ENCODE measurements around the gene XYLT1.
"Not testable (repeated sequence)": the region's sequence is repeated elsewhere in the genome, so short reads cannot be mapped to it uniquely, and the experiment has no call there.

The XYLT1 gene

DNA sequence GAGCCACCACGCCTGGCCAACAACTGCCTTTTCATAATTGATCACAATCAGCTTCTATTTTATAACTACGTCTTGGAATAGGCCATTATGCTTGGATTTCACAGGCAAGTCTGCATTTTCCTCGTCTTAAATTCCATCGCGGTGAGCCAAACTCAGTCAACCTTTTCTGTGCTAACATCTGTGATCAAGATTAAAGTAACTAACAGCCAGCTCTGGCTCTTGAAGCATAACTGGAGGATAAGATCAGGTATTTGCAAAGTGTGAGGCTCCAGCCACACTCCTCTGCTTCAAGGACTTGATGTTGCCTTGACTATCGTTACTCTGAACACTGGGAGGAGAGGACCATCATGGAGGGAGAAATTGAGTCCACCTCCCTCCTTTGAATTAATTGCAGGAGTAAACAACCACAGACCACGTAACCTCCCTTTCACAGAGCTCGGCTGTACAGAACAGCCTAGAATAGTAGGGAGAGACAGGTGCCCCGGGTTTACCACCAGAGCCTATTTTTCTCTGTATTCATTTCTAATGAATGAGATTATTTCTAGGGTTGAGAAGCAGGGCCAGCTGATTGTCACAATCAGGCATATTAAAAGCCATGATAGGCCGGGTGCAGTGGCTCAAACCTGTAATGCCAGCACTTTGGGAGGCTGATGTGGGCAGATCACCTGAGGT, 143.0 kb downstream of the XYLT1 start:
- no peak for DNase-seq

- DNase-seq, result no peak
Observed at GRCh38 chr16:17325476-17326143, 145.2 kb downstream of the XYLT1 start.

DNA sequence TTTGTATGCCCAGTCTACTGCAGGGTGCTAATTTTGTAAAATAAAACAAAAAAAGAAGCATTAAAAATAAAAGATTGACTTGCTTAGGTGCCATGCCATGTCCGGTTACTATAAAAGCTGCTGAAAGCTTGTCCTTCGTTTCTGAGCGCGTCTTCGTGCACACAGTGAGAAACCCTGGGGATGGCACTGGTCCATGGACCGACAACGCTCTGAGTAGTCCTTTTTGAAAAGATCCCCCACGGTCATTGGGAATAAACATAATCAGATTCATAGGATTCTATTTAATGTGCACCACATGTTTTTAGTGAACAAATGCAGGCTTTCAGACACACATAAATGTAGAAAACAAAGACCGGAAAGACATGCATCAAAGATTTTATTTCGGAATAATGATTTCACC, 146.3 kb downstream of the XYLT1 start:
- DNase-seq, result no peak

DNA sequence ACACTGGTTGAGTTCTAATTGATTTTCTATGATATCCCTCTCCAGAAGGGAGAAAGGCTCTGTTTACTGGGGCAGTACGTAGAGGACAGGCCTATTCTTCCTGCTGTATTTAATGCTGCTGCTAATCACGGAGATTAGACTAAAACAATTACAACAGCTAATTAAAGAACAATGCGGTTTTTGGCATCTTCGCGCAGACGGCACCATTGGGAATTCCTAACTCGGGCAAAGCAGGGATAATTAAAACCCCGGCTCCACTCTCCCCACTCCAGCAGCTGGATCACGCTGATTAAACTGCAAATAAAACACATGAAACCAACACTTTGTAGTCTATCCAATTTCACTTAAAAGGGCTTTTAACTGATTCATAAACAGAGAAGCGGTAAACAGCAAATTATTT, 147.6 kb downstream of the XYLT1 start:
- DNase-seq, result no peak

DNA sequence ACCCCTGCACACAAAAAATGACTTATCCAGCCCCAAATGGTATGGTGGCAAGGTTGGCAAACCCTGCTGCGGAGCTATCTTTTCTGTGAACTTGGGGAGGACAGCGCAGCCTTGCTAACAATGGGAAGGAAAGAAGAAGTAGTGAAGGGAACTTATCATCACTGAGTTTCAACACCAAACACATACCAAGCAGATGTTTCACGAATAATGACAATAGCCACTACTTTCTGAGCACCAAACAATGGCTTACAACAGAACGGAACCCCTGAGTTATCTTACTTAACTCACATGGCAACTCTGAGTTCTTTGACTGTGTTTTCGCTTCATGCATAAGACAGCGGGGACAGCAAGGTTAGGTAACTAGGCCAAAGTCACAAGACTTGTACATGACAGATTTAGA, 148.9 kb downstream of the XYLT1 start:
- DNase-seq, result no peak

DNA sequence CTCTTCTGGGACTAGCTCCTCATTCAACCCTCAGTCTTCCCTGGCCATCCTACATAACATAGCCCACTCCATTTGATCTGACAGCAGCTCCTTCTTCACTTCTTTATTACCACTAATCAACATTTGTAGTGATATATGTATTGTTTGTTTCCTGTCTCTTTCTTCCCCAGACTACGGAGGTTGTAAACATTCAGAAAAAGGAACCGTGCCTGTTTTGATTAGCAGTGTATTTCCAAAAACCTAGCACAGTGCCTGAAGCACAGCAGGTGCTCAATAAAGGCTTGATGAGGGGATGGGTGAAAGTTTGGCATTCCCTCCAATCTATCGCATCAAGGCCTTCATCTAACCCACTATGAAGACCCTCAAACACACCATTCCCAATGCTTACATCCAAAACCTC, 150.8 kb downstream of the XYLT1 start:
- DNase-seq, result no peak

DNA sequence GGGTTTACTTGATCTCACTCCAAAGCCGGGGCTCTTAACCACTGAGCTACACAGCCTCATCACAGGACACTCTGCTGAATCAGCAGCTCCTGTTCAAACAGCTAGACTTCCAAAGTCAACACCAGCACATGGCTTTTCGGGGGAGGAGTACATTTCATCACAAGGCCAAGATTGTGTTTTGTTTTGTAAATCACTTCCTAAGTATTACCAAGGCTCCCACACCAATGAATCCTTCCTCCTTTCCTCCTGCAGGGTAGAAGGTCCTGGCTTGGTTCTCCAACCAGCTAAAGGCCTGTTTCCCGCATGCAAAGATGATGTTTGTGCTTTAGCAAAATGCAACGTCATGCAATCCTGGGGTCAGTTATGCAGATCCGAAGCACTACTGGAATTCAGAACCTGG, 152.5 kb downstream of the XYLT1 start:
- DNase-seq, result no peak

DNA sequence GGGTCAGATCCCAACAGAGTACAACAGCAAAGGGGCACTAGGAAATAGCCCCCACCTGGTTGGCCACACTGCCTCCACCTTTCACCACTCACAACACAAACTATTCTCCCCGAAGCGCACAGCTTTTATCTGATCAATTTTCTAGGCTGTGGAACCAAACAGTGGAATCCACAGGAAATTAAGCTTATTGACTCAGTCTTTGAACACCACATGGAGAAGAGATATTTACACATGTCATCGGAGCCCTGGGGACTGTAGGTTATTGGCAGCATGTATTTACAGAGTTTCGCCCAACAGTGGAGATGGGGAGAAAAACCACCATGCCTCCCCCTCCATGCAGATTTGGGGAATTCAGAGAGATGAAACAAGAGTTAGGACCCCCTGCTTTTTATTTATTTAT, 154.8 kb downstream of the XYLT1 start:
- DNase-seq, result no peak

- DNase-seq, result no peak
Observed at GRCh38 chr16:17313793-17314547, 156.8 kb downstream of the XYLT1 start.

DNA sequence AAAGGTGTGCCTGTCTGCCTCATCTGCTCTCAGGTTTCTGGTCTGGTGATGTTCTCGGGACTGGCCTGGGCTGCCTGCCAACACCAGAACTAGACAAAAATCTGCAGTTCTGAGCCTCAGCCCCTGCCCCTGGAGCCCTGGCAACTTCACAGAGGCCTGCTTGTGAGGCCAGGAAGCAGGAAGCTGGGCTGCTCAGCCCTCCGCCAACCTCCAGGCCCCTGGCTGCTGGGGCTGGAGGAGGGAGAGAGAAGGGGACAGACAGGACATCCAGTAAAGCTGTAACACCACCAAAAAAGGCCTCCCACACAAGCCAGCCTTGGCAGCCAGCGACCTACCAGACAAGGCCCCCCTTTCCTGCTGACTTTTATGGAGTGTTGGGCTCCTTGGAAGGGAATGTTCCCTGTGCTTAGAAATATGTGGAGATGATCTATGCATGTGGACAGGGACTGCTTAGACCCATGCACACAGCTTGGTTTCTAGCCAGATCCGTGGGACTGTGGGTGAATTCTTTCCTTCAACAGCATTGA, 157.6 kb downstream of the XYLT1 start:
- DNase-seq, result no peak

- DNase-seq, result no peak
Observed at GRCh38 chr16:17312094-17312710, 158.6 kb downstream of the XYLT1 start.

DNA sequence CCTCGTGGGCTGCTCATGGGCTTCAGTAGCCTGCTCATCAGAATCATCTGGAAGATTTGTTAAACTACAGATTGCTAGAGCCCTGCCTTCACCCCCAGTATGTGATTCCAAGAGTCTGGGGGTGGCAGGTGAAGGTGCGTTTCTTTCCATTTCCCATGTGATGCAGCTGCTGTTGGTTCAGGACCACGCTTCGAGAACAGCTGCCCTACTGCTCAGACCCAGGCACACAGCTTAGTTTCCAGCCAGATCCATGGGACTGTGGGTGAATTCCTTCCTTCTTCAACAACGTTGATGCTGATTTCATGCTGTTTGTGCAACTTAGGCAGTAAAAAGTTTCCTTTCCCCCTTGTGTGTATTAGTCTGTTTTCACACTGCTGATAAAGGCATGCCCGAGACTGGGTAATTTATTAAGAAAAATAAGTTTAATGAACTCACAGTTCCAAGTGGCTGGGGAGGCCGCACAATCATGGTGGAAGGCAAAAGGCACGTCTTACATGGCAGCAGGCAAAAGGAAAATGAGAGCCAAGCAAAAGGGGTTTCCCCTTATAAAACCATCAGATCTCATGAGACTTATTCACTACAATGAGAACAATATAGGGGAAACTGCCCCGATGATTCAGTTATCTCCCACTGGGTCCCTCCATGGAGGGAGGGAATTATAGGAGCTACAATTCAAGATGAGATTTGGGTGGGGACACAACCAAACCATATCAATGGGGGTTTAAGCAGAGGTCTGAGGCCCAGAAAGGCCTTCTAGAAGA, 159.2 kb downstream of the XYLT1 start:
- no peak for DNase-seq

DNA sequence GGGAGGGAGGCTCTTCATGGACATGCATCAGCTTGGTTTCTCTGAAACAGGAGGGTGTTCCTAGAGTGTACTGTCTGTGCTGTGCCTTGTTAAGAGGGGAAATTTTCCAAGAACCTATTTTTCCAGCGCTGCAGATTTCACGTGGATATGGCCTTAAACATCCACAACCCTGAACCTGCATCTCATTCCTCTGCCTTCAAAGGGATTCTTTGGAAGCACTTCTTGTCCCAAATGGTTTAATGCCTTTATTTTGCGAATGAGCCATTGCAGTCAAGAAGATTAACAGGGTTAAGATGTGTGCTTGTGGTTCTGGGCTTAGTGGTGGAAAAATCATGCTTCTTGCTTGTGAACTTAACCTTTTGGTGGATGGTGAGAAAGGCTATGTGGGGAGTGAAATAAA, 161.2 kb downstream of the XYLT1 start:
- no peak for DNase-seq

GRCh38 chr16:17308186-17308585, 162.6 kb downstream of the XYLT1 start:
- no peak for DNase-seq

DNA sequence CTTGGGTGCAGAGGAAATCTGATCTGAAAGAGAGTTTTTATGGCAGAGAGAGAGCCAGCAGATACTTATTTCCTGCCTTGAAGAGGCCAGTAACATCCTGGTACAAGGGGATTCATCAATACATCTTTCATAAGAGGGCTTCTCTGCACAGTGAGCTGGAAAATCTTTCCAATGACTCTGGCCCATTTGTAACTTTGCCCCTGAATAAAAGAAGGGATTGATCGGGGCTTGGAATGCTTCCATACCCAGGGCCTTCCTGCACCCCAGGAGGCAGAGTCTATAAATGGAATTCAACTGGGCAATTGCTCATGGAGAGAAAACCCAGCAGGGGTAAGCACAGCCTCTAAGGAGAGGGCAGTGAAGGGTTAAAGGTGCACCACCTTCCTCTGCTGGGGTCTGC, 163.3 kb downstream of the XYLT1 start:
- DNase-seq, result no peak

DNA sequence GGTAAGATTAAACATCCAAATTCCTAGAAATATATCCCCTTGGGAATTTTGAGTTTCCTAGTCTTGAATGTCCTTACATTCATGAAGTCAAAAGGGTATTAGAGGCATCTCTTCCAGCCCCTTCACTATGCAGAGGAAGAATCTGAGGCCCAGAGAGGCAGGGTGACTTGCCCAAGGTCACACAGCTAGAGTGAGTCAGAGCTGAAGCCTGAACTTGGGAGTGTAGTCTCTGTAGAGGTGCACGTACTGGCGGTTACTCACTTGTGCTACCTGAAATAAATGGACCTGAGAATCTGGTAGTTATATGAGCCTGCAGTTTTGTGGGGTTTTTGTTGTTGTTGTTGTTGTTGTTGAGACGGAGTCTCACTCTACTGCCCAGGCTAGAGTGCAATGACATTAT, 164.0 kb downstream of the XYLT1 start:
- DNase-seq, result no peak

DNA sequence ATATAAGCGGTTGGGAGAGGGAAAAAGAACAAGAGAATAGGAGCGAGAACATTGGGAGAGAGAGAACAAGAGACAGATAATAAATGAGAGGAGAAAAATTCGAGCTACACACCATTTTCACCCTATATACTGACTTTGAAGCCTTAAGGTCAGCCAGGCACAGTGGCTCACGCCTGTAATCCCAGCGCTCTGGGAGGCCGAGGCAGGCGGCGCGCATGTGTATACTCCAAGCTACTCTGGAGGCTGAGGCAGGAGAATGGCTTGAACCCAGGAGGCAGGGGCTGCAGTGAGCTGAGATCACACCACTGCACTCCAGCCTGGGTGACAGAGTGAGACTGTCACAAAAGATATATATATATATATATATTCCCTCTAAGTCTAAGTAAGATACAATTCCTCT, 164.5 kb downstream of the XYLT1 start:
- DNase-seq, result not testable (repeated sequence)

GRCh38 chr16:17305694-17306093, 165.1 kb downstream of the XYLT1 start:
- DNase-seq, result no peak

GRCh38 chr16:17304491-17305119, 166.2 kb downstream of the XYLT1 start:
- DNase-seq, result no peak

GRCh38 chr16:17304106-17304490, 166.7 kb downstream of the XYLT1 start:
- DNase-seq, result no peak

- no peak for DNase-seq
Observed at GRCh38 chr16:17303101-17303500, 167.7 kb downstream of the XYLT1 start.

DNA sequence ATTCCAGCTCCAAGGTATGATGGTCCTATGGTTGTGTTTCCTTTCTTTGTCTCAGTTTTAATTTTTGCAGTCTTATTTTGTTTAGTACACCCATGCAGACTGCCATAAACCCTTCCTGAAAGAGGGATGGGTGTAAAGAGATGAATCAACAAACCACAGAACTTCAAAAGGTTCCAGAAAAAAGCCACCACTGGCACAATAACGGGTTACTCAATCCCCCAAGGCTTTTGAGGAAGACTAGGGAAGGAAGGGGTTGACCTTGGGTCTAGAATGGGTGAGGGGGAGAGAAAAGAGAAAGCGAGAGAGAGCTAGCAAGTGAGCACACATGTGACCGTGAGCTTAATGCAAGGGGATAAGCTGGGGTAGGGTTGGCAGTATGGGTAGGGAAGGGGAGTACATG, 168.1 kb downstream of the XYLT1 start:
- DNase-seq, result no peak
